ENCODE measurements around the gene IVNS1ABP. TPM values are rescaled to one million over a fixed set of nuclear protein-coding genes. Genes with fewer than 3 reads are reported as not detected.

Gene IVNS1ABP
- total and polyA plus RNA-seq, 12 donors: 26.0 to 132 (median 64.2) TPM

DNA sequence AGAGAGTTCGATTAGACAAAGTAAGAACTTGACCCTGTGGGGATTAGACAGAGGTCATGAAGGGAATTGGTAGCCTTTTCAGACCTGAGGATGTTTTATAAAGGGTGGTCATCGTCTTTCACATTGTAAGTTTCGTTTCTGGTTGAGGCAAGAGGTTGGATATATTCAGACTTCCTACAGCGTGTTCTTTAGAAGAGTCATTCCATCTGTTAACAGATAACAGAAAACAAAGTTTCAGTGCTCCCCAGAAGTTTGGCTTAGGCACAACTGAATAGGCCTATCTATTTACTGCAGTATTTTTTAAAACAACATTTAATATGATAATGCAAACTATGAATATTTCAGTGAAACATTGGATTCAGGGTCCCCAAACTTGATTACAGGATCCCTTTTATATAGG, 17.1 kb upstream of the IVNS1ABP start:
- intact Hi-C loops (cut with DNase I): no loop called here
- peak overlapping the region in 1 of 10 donors; percentile 5 for H3K27ac ChIP-seq
- TF ChIP-seq, protein P1, sequence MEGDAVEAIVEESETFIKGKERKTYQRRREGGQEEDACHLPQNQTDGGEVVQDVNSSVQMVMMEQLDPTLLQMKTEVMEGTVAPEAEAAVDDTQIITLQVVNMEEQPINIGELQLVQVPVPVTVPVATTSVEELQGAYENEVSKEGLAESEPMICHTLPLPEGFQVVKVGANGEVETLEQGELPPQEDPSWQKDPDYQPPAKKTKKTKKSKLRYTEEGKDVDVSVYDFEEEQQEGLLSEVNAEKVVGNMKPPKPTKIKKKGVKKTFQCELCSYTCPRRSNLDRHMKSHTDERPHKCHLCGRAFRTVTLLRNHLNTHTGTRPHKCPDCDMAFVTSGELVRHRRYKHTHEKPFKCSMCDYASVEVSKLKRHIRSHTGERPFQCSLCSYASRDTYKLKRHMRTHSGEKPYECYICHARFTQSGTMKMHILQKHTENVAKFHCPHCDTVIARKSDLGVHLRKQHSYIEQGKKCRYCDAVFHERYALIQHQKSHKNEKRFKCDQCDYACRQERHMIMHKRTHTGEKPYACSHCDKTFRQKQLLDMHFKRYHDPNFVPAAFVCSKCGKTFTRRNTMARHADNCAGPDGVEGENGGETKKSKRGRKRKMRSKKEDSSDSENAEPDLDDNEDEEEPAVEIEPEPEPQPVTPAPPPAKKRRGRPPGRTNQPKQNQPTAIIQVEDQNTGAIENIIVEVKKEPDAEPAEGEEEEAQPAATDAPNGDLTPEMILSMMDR (IDR thresholded peaks at IDR 0.05): no peak

DNA sequence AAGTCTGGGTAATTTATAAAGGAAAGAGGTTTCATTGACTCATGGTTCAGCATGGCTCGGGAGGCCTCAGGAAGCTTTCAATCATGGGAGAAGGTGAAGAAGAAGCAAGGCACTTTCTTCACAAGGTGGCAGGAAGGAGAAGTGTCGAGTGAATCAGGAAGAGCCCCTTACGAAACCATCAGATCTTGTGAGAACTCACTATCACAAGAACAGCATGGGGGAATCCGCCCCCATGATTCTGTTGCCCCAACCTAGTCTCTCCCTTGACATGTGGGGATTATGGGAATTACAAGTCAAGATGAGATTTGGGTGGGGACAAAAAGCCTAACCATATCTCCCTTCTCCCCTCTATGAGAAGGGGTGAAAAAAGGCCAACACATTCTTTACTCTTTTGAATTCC, 11.2 kb upstream of the IVNS1ABP start:
- TF ChIP-seq, protein P1 (IDR thresholded peaks at IDR 0.05): no peak
- Histone ChIP-seq H3K36me3 (no peaks in the 10 kb centered on the region), H3K27me3 (no peaks in the 10 kb centered on the region), H3K4me3 (no peak overlapping the region), H3K9me3 (no peaks in the 10 kb centered on the region), H3K27ac (peak overlapping the region in 1 of 10 donors; percentile 72), H3K4me1 (no peaks in the 10 kb centered on the region)
- intact Hi-C loops (cut with DNase I): loop anchor here in 1 of 10 donors (10.0 kb wide), 1 partner anchor 97 kb away; no protein-coding TSS in a partner anchor
- DNase-seq (no peak), ATAC-seq (no peak)
- WGBS, 2 donors: 92 to 95% methylated on average over 4 of the region's 4 CpGs

More for the DNA sequence above, 17.1 kb upstream of the IVNS1ABP start:
- no peak for ATAC-seq
- Histone ChIP-seq H3K27me3 (no peaks in the 10 kb centered on the region), H3K9me3 (no peaks in the 10 kb centered on the region), H3K4me3 (no peak overlapping the region), H3K4me1 (peaks cover 0 to 29% (median 0%) of the 10 kb centered on the region in 9 donors), H3K36me3 (no peaks in the 10 kb centered on the region)
- 50 to 58% methylated on average over 4 of the region's 4 CpGs for WGBS, 2 donors
- no peak for DNase-seq

DNA sequence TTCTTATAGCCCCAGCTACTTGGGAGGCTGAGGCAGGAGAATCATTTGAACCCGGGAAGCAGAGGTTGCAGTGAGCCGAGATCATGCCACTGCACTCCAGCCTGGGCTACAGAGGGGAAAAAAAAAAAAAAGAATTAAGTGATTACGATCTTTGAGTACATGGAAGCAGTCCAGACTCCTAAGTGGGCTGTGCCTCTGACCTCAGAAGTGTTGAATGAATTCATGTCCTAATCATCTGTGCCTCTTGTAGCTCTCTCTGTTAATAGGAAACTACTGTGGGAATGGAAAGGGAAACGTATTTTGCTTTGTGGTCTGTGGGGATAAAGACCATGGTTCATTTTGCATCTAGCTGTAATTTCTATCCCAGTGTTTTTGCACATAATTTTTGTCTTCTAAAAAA, 8.4 kb upstream of the IVNS1ABP start:
- Histone ChIP-seq H3K27me3 (no peaks in the 10 kb centered on the region), H3K4me1 (no peaks in the 10 kb centered on the region), H3K27ac (no peak overlapping the region), H3K4me3 (no peak overlapping the region), H3K9me3 (no peaks in the 10 kb centered on the region), H3K36me3 (no peaks in the 10 kb centered on the region)
- ATAC-seq (no peak), DNase-seq (no peak)
- 48 to 54% methylated on average over 4 of the region's 4 CpGs for WGBS, 2 donors
- TF ChIP-seq, protein P1 (IDR thresholded peaks at IDR 0.05): no peak
- intact Hi-C loops (cut with DNase I): loop anchor here in 1 of 10 donors (10.0 kb wide), 1 partner anchor 99 kb away; no protein-coding TSS in a partner anchor

DNA sequence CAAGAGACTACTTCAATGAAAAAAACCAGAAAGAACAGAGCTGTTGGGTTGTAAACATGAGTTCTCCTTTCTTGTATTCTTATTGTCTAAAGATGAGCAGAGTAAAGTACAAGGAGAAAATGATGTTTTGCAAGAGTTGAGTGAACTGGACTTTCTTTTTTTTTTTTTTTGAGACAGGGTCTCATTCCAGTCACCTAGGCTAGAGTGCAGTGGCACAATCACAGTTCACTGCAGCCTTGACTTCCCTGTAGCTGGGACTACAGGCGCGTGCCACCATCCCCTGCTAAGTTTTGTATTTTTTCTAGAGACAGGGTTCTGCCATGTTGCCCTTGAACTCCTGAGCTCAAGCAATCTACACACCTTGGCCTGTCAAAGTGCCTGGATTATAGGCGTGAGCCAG, 7.1 kb upstream of the IVNS1ABP start:
- TF ChIP-seq, protein P1 (IDR thresholded peaks at IDR 0.05): no peak
- DNase-seq: no peak
- Histone ChIP-seq H3K27me3 (no peaks in the 10 kb centered on the region), H3K4me1 (no peaks in the 10 kb centered on the region), H3K9me3 (no peaks in the 10 kb centered on the region), H3K27ac (no peak overlapping the region), H3K36me3 (no peaks in the 10 kb centered on the region), H3K4me3 (no peak overlapping the region)
- ATAC-seq: no peak
- WGBS, 2 donors: 95 to 98% methylated on average over 3 of the region's 3 CpGs
- intact Hi-C loops (cut with DNase I): loop anchor here in 1 of 10 donors (10.0 kb wide), 1 partner anchor 101 kb away; no protein-coding TSS in a partner anchor

All from heart right ventricle (tissue), 16 donors.